Occipital lobe (tissue), 2 donors: ENCODE measurements around the gene NTN1. TPM values are rescaled to one million over a fixed set of nuclear protein-coding genes. Genes with fewer than 3 reads are reported as not detected.
"Not testable (repeated sequence)": the region's sequence is repeated elsewhere in the genome, so short reads cannot be mapped to it uniquely, and the experiment has no call there.

Source experiments
- DNase-seq: peaks from one replicate; lab custom pipeline; 2025; lab: John Stamatoyannopoulos, UW
- total RNA-seq: library from RNA; depleted of rRNA; stranded (reverse); fragments of >200 nt; gene quantifications from one replicate; pipeline ENCODE4 v1.2.3, GENCODE V29; 2014

The NTN1 gene
- total RNA-seq, 1 donor from 2014 or later = 1.1 TPM

- no peak for DNase-seq
These were observed 59.7 kb downstream of the NTN1 start for GRCh38 chr17:9080983-9081382.

DNA sequence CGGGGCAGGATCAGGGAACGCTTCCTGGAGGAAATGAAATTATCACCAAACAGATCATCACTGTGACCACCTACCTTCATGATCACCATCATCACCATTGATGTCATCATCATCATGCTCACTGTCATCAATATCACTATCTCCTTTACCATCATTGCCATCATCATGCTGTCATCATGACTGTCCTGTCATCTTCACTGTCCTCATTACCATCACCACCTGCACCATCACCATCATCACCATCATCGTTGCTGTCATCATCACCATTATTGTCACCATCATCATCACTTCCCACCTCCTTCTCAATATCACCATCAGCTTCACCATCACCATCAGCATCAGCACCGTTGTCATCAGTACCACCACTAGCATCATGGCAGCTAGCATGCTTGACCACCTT lies 65.3 kb downstream of the NTN1 start:
- no peak for DNase-seq

DNA sequence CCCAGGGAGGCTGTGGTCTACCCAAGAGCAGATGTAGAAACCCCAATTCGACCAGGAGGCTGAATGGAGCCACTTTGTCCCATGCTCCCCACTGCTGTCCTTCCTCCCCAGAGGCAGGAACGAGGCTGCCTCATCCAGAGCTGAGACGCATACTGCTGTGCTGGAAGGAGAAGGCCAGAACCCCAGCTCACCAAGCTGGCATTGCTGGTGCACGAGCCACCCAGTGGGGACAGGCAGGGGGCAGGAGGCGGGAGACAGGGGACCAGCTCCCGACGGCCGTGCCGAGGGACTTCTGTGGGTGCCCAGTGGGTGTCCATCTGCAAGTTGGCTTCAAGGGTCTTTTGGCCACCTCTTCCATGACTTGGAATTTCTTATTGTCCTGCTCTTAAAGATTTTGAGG lies 66.6 kb downstream of the NTN1 start:
- DNase-seq = no peak

DNA sequence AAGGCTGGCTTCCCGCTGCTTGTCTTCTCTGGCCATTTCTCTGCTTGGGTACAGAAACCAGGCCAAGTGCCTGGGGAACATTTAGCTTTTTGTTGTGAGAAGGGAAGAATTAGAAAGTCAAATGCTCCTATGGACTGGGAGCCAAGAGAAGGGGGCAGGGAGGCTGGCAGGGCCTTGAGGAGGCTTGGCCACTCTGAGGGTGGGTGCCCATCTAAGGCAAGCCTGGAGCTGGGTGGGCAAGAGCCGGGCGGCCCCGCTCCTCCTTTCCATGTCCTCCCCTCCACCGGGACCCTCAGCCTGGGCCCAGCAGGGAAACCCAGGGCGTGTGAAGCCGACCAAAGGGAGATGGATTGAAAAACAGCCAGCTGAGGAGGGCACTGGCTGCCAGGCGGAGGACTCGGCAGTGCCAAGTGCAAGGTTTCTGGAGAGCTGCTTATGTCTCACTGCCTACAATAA lies 69.4 kb downstream of the NTN1 start:
- DNase-seq = no peak

GRCh38 chr17:9094193-9094592 lies 72.9 kb downstream of the NTN1 start:
- no peak for DNase-seq

GRCh38 chr17:9095390-9095789 lies 74.1 kb downstream of the NTN1 start:
- DNase-seq = no peak

GRCh38 chr17:9098242-9098825 lies 77.0 kb downstream of the NTN1 start:
- no peak for DNase-seq

DNA sequence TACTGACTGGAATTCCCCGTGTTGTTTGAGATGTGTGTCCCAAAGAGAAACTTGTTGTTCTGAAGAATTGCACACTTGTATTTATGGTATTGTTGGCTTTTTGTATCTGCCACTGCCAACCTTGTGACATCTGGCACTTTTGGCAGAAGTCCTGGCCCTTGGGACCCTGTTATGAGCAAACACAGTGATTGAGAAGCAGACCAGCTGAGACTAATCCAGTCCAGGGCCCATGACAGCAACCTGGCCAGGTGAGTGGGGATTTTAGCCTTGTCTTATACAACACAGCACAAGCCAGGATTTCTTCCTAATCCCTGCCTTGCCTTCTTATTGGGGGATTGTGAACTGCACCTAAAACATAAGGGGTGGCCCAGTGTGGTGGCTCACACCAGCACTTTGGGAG lies 80.0 kb downstream of the NTN1 start:
- no peak for DNase-seq

DNA sequence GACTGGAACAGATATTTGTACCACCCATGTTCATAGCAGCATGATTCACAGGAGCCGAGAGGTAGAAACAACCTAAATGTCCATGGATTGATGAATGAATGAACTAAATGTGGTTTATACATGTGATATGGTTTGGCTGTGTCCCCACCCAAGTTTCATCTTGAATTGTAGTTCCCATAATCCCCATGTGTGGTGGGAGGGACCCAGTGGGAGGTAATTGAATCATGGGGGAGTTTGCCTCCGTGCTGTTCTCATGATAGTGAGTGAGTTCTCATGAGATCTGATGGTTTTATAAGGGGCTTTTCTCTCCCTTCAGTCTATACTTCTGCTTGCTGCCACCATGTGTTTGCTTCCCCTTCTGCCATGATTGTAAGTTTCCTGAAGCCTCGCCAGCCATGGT lies 81.9 kb downstream of the NTN1 start:
- not testable (repeated sequence) for DNase-seq

- DNase-seq = no peak
These were observed 83.2 kb downstream of the NTN1 start for GRCh38 chr17:9104370-9105041.

GRCh38 chr17:9105068-9105868 lies 84.0 kb downstream of the NTN1 start:
- DNase-seq = no peak

DNA sequence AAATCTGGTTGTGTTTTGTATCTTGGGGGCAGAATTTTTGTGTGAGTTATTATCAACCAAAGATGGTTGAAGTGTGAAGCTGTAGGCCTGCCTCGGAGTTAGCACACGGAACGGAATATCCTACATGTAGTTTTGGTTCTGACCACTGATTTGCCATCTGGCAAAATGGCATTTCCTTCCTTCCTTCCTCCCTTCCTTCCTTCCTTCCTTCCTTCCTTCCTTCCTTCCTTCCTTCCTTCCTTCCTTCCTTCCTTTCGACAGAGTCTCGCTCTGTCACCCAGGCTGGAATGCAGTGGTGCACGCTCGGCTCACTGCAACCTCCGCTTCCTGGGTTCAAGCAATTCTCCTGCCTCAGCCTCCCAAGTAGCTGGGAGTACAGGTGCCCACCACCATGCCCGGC lies 85.0 kb downstream of the NTN1 start:
- not testable (repeated sequence) for DNase-seq

DNA sequence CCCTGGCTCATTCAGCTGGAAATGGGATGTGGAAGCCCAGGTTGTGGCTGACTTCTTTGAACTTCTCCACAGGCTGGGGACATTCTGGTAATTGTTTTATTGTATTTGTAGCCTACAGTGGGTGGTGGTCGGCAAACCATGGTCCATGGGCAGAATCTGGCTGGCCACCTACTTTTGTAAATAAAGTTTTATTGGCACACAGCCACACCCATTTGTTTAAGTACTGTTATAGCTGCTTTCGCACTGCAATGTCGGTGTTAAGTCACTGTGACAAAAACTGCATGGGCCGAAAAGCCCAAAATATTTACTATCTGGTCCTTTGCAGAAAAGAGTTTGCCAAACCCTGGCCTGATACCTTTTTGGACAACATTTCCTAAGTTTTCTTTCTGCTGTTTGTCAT lies 86.2 kb downstream of the NTN1 start:
- no peak for DNase-seq

GRCh38 chr17:9108146-9108545 lies 86.8 kb downstream of the NTN1 start:
- no peak for DNase-seq

- no peak for DNase-seq
These were observed 88.6 kb downstream of the NTN1 start for GRCh38 chr17:9109933-9110332.

DNA sequence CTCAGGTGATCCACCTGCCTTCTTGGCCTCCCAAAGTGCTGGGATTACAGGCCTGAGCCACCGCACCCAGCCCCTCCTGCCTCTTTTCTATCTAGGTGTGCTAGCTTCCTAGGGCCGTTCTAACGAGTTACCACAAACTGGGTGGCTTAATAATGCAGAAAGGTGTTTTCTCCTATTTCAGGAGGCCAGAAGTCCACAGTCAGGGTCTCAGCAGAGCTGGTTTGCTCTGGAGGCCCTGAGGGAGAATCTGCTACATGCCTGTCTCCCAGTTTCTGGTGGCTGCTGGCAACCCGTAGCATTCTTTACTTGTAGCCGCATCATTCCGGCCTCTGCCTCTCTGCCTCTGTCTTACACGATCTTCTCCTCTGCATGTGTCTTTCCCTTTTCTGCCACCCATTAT lies 89.2 kb downstream of the NTN1 start:
- no peak for DNase-seq

DNA sequence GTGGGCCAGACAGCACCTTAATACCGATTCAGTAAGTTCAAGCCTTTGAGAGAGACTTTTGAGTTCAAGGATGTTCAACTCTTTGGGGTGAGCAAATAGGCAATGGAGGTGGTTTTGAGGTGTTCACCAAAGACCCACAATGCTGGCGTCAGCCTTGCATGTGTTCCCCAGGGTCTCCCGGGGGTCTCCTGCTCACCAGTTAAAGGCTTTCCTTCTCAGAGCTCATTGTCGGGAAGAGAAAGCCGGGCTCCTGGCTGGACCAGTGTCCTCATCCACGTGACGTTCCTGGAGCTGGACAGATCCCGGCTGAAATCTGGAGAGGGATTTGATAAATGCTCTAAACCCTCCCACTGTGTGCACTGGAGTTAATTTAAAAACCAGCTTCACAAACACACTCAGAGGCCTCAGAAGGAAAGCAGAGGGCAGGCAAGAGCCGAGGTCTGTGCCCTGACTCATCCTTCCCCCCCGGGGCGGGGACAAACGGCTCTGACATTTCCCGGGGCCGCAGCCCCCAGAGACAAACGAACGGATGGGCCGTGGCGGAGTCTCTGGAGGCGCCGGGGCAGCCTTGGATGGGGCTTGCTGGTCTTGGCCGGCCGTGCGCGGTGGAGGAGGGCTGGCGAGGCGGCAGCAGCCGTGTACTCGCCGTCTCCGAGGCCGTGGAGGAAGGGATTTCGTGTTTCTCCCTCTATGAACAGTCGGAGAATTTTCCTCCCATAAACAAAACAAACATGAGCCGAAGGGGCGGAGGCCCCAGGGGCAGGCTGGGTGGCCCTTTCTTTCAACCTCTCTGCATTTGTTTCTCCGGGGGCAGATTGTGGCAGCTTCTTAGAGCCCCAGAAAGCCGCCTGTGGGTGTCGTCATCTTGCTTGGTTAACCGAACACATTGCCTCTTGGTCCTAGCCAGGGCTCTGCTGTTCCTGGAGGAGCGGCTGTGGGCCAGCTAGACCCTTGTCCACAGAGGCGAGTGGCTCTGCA lies 94.2 kb downstream of the NTN1 start:
- DNase-seq = peak; percentile 7

DNA sequence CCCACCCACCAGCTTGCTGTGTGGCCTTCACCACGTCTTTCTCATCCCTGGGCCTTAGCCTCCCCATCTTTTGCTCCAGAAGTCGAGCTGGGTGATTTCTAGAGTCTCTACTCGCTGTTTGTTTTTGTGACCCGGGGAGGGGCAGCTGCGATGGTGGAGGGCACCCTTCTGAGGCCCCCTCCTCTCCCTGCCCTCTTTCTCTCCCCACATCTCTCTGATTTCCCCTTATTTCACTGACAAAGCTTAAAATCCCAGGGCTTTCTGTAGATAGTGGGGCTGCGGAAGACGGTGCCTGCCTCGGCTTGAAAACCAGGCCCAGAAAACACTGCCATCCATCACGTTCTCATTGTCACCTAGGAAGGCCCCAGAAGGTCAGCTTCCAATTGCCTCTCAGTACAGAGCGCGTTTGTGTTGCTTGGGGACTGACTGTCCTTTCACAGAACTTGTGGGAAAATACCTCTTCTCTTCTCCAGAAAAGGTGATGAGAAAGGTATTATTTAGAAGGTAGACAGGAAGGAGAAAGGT lies 95.1 kb downstream of the NTN1 start:
- DNase-seq = no peak

- DNase-seq = no peak
These were observed 95.7 kb downstream of the NTN1 start for GRCh38 chr17:9116861-9117568.

DNA sequence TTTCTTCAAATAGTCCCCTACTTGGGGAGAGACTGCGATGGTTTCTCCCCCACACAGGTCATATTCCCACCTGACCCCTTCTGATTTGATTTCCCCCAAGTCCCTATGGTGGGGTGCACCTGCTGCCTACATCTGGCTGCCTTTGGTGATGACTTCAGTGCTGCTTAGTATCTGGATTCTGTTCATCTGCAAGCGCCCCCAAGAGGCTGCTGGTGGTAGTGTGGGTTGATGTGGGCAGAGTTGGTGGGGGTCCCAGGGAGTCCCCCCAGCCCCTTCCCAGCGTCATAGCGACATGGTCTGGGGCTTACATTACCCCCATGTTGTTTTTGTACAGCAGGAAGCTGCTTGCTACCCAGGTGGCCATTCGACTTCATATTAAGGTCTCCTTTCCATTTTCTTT lies 99.2 kb downstream of the NTN1 start:
- no peak for DNase-seq
